ENCODE results near the gene IFT43. TPM values are rescaled to one million over a fixed set of nuclear protein-coding genes. Genes with fewer than 3 reads are reported as not detected.

The IFT43 gene
- total RNA-seq, 1 experiment from 2014 or later, result 17.5 TPM

GRCh38 chr14:76129851-76130576 lies 144.5 kb downstream of the IFT43 start (continued):
- TF ChIP-seq USF1 (CRISPR knock-in tag; IDR thresholded peaks at IDR 0.05) (no peak), PREB (CRISPR knock-in tag; IDR thresholded peaks at IDR 0.05; ENCODE audit: borderline replicate concordance) (no peak), SMAD3 (CRISPR knock-in tag; IDR thresholded peaks at IDR 0.05; ENCODE audit: borderline replicate concordance) (no peak)
- TF ChIP-seq, protein P1, sequence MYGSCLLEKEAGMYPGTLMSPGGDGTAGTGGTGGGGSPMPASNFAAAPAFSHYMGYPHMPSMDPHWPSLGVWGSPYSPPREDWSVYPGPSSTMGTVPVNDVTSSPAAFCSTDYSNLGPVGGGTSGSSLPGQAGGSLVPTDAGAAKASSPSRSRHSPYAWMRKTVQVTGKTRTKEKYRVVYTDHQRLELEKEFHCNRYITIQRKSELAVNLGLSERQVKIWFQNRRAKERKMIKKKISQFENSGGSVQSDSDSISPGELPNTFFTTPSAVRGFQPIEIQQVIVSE (CRISPR knock-in tag; IDR thresholded peaks at IDR 0.05; ENCODE audit: borderline replicate concordance), result no peak

GRCh38 chr14:76131071-76131965 lies 145.8 kb downstream of the IFT43 start:
- ChIA-PET POLR2A (no interaction called here), CTCF (interaction anchor here (0.6 kb wide), 1 partner anchor 75 kb away, joined by 3 read pairs; no protein-coding TSS in a partner anchor)
- Mint-ChIP-seq H3K36me3 (no peaks in the 10 kb centered on the region), H3K4me1 (peaks cover 13% of the 10 kb centered on the region), H3K4me3 (no peak overlapping the region), H3K27me3 (ENCODE audit: low read depth) (peaks cover 55% of the 10 kb centered on the region), H3K9me3 (peaks cover 6% of the 10 kb centered on the region; the same call in 1 of the 2 replicates), H3K27ac (no peak overlapping the region)
- ATAC-seq (peak; percentile 74), DNase-seq (ENCODE audit: low spot score) (no peak)
- TF ChIP-seq ZNF121 (CRISPR knock-in tag; IDR thresholded peaks at IDR 0.05) (no peak), E2F4 (CRISPR knock-in tag; IDR thresholded peaks at IDR 0.05; ENCODE audit: borderline replicate concordance, low read depth) (no peak), USF1 (CRISPR knock-in tag; IDR thresholded peaks at IDR 0.05) (no peak), TEAD1 (CRISPR knock-in tag; IDR thresholded peaks at IDR 0.05) (no peak), ETV6 (CRISPR knock-in tag; IDR thresholded peaks at IDR 0.05) (no peak)
- TF ChIP-seq, protein P2, sequence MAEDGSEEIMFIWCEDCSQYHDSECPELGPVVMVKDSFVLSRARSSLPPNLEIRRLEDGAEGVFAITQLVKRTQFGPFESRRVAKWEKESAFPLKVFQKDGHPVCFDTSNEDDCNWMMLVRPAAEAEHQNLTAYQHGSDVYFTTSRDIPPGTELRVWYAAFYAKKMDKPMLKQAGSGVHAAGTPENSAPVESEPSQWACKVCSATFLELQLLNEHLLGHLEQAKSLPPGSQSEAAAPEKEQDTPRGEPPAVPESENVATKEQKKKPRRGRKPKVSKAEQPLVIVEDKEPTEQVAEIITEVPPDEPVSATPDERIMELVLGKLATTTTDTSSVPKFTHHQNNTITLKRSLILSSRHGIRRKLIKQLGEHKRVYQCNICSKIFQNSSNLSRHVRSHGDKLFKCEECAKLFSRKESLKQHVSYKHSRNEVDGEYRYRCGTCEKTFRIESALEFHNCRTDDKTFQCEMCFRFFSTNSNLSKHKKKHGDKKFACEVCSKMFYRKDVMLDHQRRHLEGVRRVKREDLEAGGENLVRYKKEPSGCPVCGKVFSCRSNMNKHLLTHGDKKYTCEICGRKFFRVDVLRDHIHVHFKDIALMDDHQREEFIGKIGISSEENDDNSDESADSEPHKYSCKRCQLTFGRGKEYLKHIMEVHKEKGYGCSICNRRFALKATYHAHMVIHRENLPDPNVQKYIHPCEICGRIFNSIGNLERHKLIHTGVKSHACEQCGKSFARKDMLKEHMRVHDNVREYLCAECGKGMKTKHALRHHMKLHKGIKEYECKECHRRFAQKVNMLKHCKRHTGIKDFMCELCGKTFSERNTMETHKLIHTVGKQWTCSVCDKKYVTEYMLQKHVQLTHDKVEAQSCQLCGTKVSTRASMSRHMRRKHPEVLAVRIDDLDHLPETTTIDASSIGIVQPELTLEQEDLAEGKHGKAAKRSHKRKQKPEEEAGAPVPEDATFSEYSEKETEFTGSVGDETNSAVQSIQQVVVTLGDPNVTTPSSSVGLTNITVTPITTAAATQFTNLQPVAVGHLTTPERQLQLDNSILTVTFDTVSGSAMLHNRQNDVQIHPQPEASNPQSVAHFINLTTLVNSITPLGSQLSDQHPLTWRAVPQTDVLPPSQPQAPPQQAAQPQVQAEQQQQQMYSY (CRISPR knock-in tag; IDR thresholded peaks at IDR 0.05), result peak; percentile 41; the same call in 1 of the 2 replicates

DNA sequence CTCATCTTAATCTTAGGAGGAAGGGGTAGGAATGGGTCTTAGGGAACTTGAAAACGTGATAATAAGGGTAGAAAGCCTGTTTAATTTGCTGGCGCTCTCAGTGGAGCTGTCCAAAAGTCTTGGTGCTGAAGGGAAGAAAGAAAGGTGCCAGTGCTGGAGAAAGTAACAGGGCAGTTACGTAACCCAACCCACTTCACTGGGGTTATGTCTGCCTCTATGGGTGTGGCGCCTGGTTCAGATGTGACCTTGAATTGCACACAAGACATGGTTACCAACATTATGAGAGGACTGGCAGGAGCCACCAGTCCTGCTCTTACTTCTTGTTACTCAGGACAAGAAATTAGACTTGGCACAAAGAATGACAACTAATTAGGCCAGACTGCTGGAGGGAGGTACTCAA lies 147.5 kb downstream of the IFT43 start:
- DNase-seq (ENCODE audit: low spot score) (peak; percentile 51), ATAC-seq (no peak; the same call in 1 of the 2 replicates)
- Mint-ChIP-seq H3K27me3 (ENCODE audit: low read depth) (peaks cover 73% of the 10 kb centered on the region), H3K4me1 (peaks cover 27% of the 10 kb centered on the region), H3K27ac (no peak overlapping the region), H3K36me3 (no peaks in the 10 kb centered on the region), H3K4me3 (no peak overlapping the region), H3K9me3 (no peaks in the 10 kb centered on the region)
- POLR2A ChIA-PET, result no interaction called here
- CTCF ChIA-PET, result no interaction called here
- TF ChIP-seq ZNF232 (CRISPR knock-in tag; IDR thresholded peaks at IDR 0.05), result 0 out of 2 replicates have a peak, but pooled peaks have one; percentile 30
- TF ChIP-seq ZMAT4 (CRISPR knock-in tag; IDR thresholded peaks at IDR 0.05), result no peak
- no peak for TF ChIP-seq AR (CRISPR knock-in tag; IDR thresholded peaks at IDR 0.05)
- TF ChIP-seq GRHL2 (CRISPR knock-in tag; IDR thresholded peaks at IDR 0.05; ENCODE audit: insufficient replicate concordance, severe bottlenecking), result no peak
